Stimulated activated naive CD8-positive, alpha-beta T cell treated with anti-CD3 and anti-CD28 coated beads, Interleukin-15, amount 100 ng/mL, for 72 hours (primary cell): ENCODE data around the gene PERP.
"Not testable (repeated sequence)": the region's sequence is repeated elsewhere in the genome, so short reads cannot be mapped to it uniquely, and the experiment has no call there.

ENCODE experiments used
- ATAC-seq: fragments of 150-1000 bp; cut with Tn5 transposase; 2 replicates; pipeline ENCODE4 v1.10.0; 2021; ENCODE audit warnings: mild to moderate bottlenecking, moderate library complexity
- DNase-seq, 2 donors: peaks; one replicate each; pipeline ENCODE4 v3.0.0; 2021 to 2022
- H3K27ac Mint-ChIP-seq, 2 donors: one replicate each; pipeline ENCODE4 v1.8.0; 2022; ENCODE audit warnings: mild to moderate bottlenecking in 2 of 2, mixed read lengths in 2 of 2, moderate library complexity in 2 of 2
- H3K27me3 Mint-ChIP-seq: one replicate; pipeline ENCODE4 v1.8.0; 2022; ENCODE audit warnings: mixed read lengths
- H3K4me1 Mint-ChIP-seq: one replicate; pipeline ENCODE4 v1.8.0; 2022; ENCODE audit warnings: mild to moderate bottlenecking, mixed read lengths
- H3K4me3 Mint-ChIP-seq, 2 donors: one replicate each; pipeline ENCODE4 v1.8.0; 2022; ENCODE audit warnings: mild to moderate bottlenecking in 2 of 2, mixed read lengths in 2 of 2, moderate library complexity in 1 of 2
- H3K9me3 Mint-ChIP-seq, 2 donors: one replicate each; pipeline ENCODE4 v1.8.0; 2022; ENCODE audit warnings: mixed read lengths in 2 of 2

PERP gene

GRCh38 chr6:138088326-138088762 is 18.9 kb downstream of the PERP start:
- no peak for DNase-seq
- no peak for ATAC-seq
- Mint-ChIP-seq H3K9me3 (no peaks in the 10 kb centered on the region), H3K27ac (no peak overlapping the region), H3K4me1 (no peaks in the 10 kb centered on the region), H3K27me3 (peaks cover 55% of the 10 kb centered on the region), H3K4me3 (no peak overlapping the region)

DNA sequence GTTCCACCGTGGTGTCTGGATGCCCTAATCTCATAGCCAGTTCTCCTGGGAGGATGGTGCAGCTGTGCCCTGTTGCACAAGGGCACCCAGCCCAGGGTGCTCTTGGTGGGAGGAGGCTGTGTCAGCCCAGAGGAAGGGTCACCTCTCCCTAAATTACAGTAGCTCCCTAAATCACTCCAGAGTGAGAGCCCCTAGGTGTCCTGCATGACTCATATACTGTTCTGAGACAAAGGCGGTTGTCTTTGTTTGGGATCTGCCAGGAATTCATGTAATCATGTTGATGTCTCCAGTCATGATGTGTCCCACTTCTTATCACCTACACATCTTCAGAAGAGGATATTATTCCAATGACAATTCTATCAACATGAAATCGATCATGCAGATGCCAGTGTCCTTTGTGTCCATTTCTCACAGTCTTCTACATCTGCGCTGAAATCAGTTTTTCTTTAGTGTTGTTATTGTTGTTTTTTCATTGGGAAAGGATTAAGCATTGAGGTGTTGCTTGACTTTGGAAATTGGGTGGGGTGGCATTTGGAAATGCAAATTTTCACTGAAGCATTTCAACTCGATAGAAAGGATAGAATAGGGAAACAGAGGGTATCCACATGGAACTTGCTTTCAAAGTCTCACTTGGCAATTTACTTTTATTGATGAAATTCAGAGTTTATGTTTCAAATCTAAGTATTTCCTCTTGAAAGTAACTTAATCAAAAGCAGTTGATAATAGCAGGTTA is 19.5 kb downstream of the PERP start:
- no peak for ATAC-seq
- Mint-ChIP-seq H3K9me3 (no peaks in the 10 kb centered on the region), H3K27me3 (peaks cover 55% of the 10 kb centered on the region), H3K4me3 (no peak overlapping the region), H3K4me1 (no peaks in the 10 kb centered on the region), H3K27ac (no peak overlapping the region)
- DNase-seq: no peak

DNA sequence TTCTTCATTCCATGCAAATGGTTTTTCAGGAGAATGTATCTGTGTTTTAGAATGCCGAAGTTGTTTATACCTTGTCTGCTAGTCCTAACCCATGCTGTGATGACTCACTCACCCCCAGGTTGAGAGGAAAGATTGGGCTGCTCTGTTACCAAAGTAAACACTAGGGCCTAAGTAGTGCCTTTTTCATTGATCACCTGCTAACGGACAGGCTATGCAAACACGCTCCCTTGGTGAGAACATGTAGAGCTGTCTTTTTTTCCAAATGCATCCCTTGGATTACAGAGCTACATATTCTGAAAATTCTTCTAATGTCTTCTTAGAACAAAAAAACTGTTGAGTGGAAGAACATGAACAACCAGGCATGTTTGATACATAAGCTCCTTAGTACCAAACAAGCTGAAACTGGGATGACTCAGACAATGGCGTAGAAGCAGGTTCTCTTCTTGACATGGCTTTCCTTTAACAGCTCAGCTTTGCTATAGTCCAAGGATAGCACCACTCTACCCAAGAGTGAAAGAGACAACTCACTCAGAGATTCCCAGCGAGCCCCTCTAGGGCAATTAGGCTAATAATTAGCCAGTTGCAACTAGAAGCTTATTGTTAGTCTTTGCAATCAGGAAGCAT is 20.5 kb downstream of the PERP start:
- DNase-seq: no peak
- Mint-ChIP-seq H3K9me3 (no peaks in the 10 kb centered on the region), H3K4me3 (no peak overlapping the region), H3K27ac (no peak overlapping the region), H3K27me3 (peaks cover 63% of the 10 kb centered on the region), H3K4me1 (no peaks in the 10 kb centered on the region)
- no peak for ATAC-seq

GRCh38 chr6:138085839-138086222 is 21.4 kb downstream of the PERP start:
- Mint-ChIP-seq H3K4me3 (no peak overlapping the region), H3K9me3 (no peaks in the 10 kb centered on the region), H3K4me1 (no peaks in the 10 kb centered on the region), H3K27me3 (peaks cover 60% of the 10 kb centered on the region), H3K27ac (no peak overlapping the region)
- ATAC-seq (no peak), DNase-seq (no peak)

DNA sequence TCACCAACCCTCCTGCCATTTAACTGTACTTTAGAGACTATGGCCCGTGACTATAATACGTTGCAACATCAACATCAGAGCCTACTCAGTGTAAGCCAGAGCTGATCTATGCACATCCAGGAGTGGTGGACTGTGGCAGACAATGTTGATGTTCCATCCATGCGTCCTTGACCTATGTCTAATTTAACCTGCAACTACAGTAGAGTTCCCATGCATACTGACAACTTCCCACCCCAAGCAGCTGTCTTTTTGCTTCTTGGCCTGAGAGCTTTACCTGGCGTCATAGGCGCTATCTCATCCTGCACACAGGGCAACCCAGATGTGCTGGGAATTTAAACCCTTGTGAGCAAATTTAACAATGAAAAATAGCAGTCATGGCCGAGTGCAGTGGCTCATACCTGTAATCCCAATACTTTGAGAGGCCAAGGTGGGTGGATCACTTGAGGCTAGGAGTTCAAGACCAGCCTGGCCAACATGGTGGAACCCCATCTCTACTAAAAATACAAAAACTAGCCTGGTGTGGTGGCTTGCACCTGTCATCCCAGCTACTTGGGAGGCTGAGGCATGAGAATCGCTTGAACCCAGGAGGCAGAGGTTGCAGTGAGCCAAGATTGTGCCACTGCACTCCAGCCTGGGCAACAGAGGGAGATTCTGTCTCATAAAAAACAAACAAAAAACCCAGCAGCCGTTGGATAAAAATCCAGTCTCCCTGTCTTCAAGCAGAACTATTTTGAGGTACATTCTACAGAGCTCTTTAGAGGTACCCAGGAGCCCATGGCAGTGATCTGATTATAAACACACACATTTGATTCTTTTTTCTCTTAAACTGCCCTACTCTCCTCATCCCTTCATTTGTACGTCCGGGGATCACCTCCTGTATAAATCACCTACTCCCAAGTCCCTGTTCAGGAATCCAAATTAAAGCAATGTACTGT is 22.0 kb downstream of the PERP start:
- Mint-ChIP-seq H3K4me3 (no peak overlapping the region), H3K4me1 (no peaks in the 10 kb centered on the region), H3K27ac (no peak overlapping the region), H3K9me3 (no peaks in the 10 kb centered on the region), H3K27me3 (peaks cover 60% of the 10 kb centered on the region)
- DNase-seq: no peak
- ATAC-seq: no peak

DNA sequence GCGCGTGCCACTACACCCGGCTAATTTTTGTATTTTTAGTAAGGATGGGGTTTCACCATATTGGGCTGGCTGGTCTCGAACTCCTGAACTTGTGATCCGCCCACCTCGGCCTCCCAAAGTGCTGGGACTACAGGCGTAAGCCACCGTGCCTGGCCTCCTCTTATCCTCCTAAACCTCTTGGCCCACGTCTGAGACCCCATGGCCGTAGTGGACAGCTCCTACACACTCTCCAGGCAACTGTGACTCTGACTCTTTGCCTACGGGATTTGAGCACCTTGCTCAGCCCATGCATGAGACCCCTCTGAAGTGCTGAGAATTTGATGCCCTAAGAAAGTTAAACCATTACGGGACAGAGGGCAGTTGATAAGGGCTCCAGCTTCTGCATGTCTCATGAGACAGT is 25.0 kb downstream of the PERP start:
- H3K27ac Mint-ChIP-seq: no peak overlapping the region
- DNase-seq (no peak), ATAC-seq (no peak)
- H3K27me3 Mint-ChIP-seq: peaks cover 63% of the 10 kb centered on the region
- no peaks in the 10 kb centered on the region for H3K4me1 Mint-ChIP-seq
- no peak overlapping the region for H3K4me3 Mint-ChIP-seq
- no peaks in the 10 kb centered on the region for H3K9me3 Mint-ChIP-seq

GRCh38 chr6:138079556-138079955 is 27.7 kb downstream of the PERP start:
- H3K4me3 Mint-ChIP-seq, H3K27ac Mint-ChIP-seq, ATAC-seq, H3K4me1 Mint-ChIP-seq, DNase-seq, H3K9me3 Mint-ChIP-seq: not testable (repeated sequence)
- peaks cover 69% of the 10 kb centered on the region for H3K27me3 Mint-ChIP-seq

GRCh38 chr6:138078491-138078890 is 28.7 kb downstream of the PERP start:
- Mint-ChIP-seq H3K4me3 (no peak overlapping the region), H3K27me3 (peaks cover 67% of the 10 kb centered on the region), H3K9me3 (peaks cover 9 to 16% of the 10 kb centered on the region in 2 donors), H3K4me1 (no peaks in the 10 kb centered on the region), H3K27ac (no peak overlapping the region)
- no peak for ATAC-seq
- DNase-seq: no peak

- no peak overlapping the region for H3K27ac Mint-ChIP-seq
- ATAC-seq: no peak
- peaks cover 9 to 18% of the 10 kb centered on the region in 2 donors for H3K9me3 Mint-ChIP-seq
- H3K4me1 Mint-ChIP-seq: no peaks in the 10 kb centered on the region
- peaks cover 26% of the 10 kb centered on the region for H3K27me3 Mint-ChIP-seq
- DNase-seq: no peak
- no peak overlapping the region for H3K4me3 Mint-ChIP-seq
Measured at GRCh38 chr6:138073264-138073663, 34.0 kb downstream of the PERP start.

- no peaks in the 10 kb centered on the region for H3K4me1 Mint-ChIP-seq
- H3K27me3 Mint-ChIP-seq: peaks cover 10% of the 10 kb centered on the region
- no peaks in the 10 kb centered on the region for H3K9me3 Mint-ChIP-seq
- H3K4me3 Mint-ChIP-seq: no peak overlapping the region
- no peak overlapping the region for H3K27ac Mint-ChIP-seq
- no peak for ATAC-seq
- no peak for DNase-seq
Measured at GRCh38 chr6:138063726-138064125, 43.5 kb downstream of the PERP start.

- Mint-ChIP-seq H3K4me1 (no peaks in the 10 kb centered on the region), H3K27me3 (peaks cover 67% of the 10 kb centered on the region), H3K27ac (no peak overlapping the region), H3K4me3 (no peak overlapping the region), H3K9me3 (peaks cover 35 to 53% of the 10 kb centered on the region in 2 donors)
- ATAC-seq (no peak), DNase-seq (no peak)
Measured at GRCh38 chr6:138054982-138055381, 52.2 kb downstream of the PERP start.

DNA sequence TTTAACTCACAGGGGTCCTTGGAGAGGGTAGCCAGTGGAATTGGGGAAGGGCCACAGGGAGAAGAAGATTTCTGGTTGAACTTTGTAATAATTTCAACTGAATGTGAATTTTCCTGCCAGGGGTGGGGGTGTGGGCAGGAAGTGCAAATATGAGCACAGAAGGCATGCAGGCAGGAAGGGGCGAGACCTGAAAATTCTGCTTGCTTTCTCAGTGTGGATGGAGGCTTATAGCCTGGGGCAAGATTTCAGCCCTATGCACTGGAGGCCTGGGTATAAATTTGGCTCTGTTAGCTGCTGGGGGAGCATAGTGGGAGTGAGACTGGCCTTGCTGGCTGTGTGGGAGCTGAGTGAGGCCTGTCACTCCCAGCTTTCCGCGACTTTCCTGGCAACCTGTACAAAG is 54.4 kb downstream of the PERP start:
- no peaks in the 10 kb centered on the region for H3K4me1 Mint-ChIP-seq
- DNase-seq (no peak), ATAC-seq (no peak)
- no peak overlapping the region for H3K4me3 Mint-ChIP-seq
- no peak overlapping the region for H3K27ac Mint-ChIP-seq
- peaks cover 66% of the 10 kb centered on the region for H3K27me3 Mint-ChIP-seq
- peaks cover 34 to 51% of the 10 kb centered on the region in 2 donors for H3K9me3 Mint-ChIP-seq

GRCh38 chr6:138044972-138045371 is 62.2 kb downstream of the PERP start:
- Mint-ChIP-seq H3K27ac (no peak overlapping the region), H3K27me3 (no peaks in the 10 kb centered on the region), H3K4me1 (no peaks in the 10 kb centered on the region), H3K9me3 (peaks cover 0 to 6% of the 10 kb centered on the region in 2 donors), H3K4me3 (no peak overlapping the region)
- DNase-seq: no peak
- ATAC-seq: no peak

DNA sequence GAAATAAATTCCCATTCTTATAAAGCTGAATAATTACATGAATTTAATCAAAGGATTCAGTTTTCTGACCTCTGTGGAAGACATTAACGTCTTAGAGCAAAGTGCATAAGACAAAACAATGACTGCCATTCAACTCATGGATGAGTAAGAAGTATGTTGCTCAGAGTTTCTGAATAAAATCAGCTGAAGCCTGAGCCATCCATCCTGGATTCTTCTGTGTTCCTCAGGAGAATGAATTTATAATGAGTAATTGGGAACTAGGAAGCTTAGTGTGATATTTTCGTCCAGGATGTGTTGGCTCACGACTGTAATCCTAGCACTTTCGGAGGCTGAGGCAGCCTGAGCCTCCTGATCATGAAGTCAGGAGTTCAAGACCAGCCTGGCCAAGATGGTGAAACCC is 62.8 kb downstream of the PERP start:
- Mint-ChIP-seq H3K27me3 (no peaks in the 10 kb centered on the region), H3K27ac (no peak overlapping the region), H3K4me3 (no peak overlapping the region), H3K4me1 (no peaks in the 10 kb centered on the region), H3K9me3 (peaks cover 0 to 6% of the 10 kb centered on the region in 2 donors)
- no peak for ATAC-seq
- DNase-seq: no peak
